Left lobe of liver (tissue), 2 donors: Measurements from ENCODE around the gene FGFRL1. TPM values are rescaled to one million over a fixed set of nuclear protein-coding genes. Genes with fewer than 3 reads are reported as not detected.

ENCODE experiments used
- ATAC-seq: fragments of 200-7000 bp; cut with Tn5 transposase; one replicate; pipeline ENCODE4 v1.9.1; 2020; ENCODE audit warnings: mild to moderate bottlenecking, moderate library complexity
- DNase-seq: peaks from one replicate; pipeline ENCODE4 v3.0.0-alpha.2; 2020; ENCODE audit warnings: low spot score
- total RNA-seq: library from RNA; stranded (reverse); gene quantifications from one replicate; pipeline ENCODE4 v1.2.1, GENCODE V29; 2021
- donor health status: DM: no; HTN: no; CAD: no; lungs with moderate emphysema.
- donor health status: DM: no; HTN: yes; CAD: no.

Gene FGFRL1
- total RNA-seq, 1 donor from 2014 or later = 64.8 TPM

GRCh38 chr4:1004071-1004418 is 7.4 kb upstream of the FGFRL1 start:
- DNase-seq (no peak), ATAC-seq (no peak)

GRCh38 chr4:1004557-1005485 is 6.6 kb upstream of the FGFRL1 start:
- no peak for DNase-seq
- no peak for ATAC-seq

GRCh38 chr4:1006856-1007255 is 4.6 kb upstream of the FGFRL1 start:
- ATAC-seq (no peak), DNase-seq (no peak)

GRCh38 chr4:1008840-1009541 is 2.4 kb upstream of the FGFRL1 start:
- no peak for ATAC-seq
- no peak for DNase-seq

GRCh38 chr4:1009542-1010394 is 1.7 kb upstream of the FGFRL1 start:
- DNase-seq (peak; percentile 83), ATAC-seq (peak; percentile 75)

- DNase-seq (peak; percentile 79), ATAC-seq (peak; percentile 55)
Measured at GRCh38 chr4:1010395-1011021, 918 bp upstream of the FGFRL1 start.

GRCh38 chr4:1011666-1012033 is 224 bp downstream of the FGFRL1 start:
- DNase-seq (no peak), ATAC-seq (no peak)

GRCh38 chr4:1012034-1012739 is 761 bp downstream of the FGFRL1 start:
- peak; percentile 84 for DNase-seq
- ATAC-seq = peak; percentile 49

- DNase-seq (no peak), ATAC-seq (no peak)
Measured at GRCh38 chr4:1013225-1014073, 2.0 kb downstream of the FGFRL1 start.

- ATAC-seq (no peak), DNase-seq (no peak)
Measured at GRCh38 chr4:1014291-1015167, 3.1 kb downstream of the FGFRL1 start.

GRCh38 chr4:1015179-1015578 is 3.8 kb downstream of the FGFRL1 start:
- ATAC-seq (no peak), DNase-seq (no peak)

- DNase-seq (no peak), ATAC-seq (no peak)
Measured at GRCh38 chr4:1015746-1016145, 4.3 kb downstream of the FGFRL1 start.

- ATAC-seq (no peak), DNase-seq (no peak)
Measured at GRCh38 chr4:1017211-1017610, 5.8 kb downstream of the FGFRL1 start.

GRCh38 chr4:1017706-1018105 is 6.3 kb downstream of the FGFRL1 start:
- DNase-seq (no peak), ATAC-seq (no peak)

GRCh38 chr4:1018147-1019020 is 7.0 kb downstream of the FGFRL1 start:
- ATAC-seq (no peak), DNase-seq (no peak)

- ATAC-seq = no peak
- no peak for DNase-seq
Measured at GRCh38 chr4:1019320-1019719, 7.9 kb downstream of the FGFRL1 start.

- DNase-seq (no peak), ATAC-seq (no peak)
Measured at GRCh38 chr4:1019729-1020470, 8.5 kb downstream of the FGFRL1 start.
